Gastrocnemius medialis (tissue), 4 donors: ENCODE data around the gene LMX1B.

Source experiments
- POLR2A ChIP-seq, 2 donors: fragments of 450-650 bp; IDR thresholded peaks; one replicate each; pipeline ENCODE4 v1.6.1; 2017; ENCODE audit warnings: antibody characterized with exemption in 2 of 2, mild to moderate bottlenecking in 2 of 2, moderate library complexity in 2 of 2
- TF ChIP-seq, protein P1 (sequence below), 5 experiments: fragments of 450-650 bp in 3 of 5; fragments of 200-600 bp in 2 of 5; sonication (generic) in 2 of 5; IDR thresholded peaks in 4 of 5; conservative IDR thresholded peaks in 1 of 5; 1 replicate in 4 of 5; 2 replicates in 1 of 5; pipeline ENCODE4 v1.5.1; 2016 to 2019; ENCODE audit warnings: antibody characterized with exemption in 5 of 5, mild to moderate bottlenecking in 3 of 5, moderate library complexity in 3 of 5

DNA sequence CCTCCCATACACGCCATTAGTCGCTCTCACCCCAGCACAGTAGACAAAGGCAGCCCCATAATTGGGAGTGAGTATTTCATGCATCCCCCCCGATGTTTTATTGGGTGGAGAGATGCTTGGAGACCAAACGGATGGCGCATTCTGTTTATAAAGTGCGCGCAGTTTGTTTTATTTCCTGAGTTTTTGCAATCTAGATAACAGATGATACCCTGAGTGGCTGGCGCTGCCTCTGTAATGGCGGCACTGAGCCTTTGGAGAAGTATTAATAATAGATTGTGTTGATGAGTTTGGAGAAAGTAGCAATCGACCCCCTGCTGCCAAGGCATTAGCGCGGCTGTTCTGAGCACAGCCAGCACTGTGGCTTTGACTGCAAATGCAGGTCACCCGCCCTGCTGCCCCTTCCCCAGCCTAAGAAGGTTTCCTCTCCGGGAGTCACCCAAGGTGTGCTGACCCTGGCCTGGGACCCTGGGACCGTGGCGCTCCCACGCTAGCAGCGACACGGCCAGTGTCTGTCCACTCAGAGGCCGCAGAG, 74.3 kb downstream of the LMX1B start:
- TF ChIP-seq, protein P1, sequence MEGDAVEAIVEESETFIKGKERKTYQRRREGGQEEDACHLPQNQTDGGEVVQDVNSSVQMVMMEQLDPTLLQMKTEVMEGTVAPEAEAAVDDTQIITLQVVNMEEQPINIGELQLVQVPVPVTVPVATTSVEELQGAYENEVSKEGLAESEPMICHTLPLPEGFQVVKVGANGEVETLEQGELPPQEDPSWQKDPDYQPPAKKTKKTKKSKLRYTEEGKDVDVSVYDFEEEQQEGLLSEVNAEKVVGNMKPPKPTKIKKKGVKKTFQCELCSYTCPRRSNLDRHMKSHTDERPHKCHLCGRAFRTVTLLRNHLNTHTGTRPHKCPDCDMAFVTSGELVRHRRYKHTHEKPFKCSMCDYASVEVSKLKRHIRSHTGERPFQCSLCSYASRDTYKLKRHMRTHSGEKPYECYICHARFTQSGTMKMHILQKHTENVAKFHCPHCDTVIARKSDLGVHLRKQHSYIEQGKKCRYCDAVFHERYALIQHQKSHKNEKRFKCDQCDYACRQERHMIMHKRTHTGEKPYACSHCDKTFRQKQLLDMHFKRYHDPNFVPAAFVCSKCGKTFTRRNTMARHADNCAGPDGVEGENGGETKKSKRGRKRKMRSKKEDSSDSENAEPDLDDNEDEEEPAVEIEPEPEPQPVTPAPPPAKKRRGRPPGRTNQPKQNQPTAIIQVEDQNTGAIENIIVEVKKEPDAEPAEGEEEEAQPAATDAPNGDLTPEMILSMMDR (IDR thresholded peaks at IDR 0.05 in 4 of 5, conservative IDR thresholded peaks at IDR 0.05 in 1 of 5), result no peak
- no peak for TF ChIP-seq POLR2A (IDR thresholded peaks at IDR 0.05)
